Uterus (tissue), 4 donors: Measurements from ENCODE around the gene CAP1. TPM values are rescaled to one million over a fixed set of nuclear protein-coding genes. Genes with fewer than 3 reads are reported as not detected.
"Not testable (repeated sequence)": the region's sequence is repeated elsewhere in the genome, so short reads cannot be mapped to it uniquely, and the experiment has no call there.

ENCODE experiments used
- DNase-seq, 2 donors: peaks; one replicate each; pipeline ENCODE4 v3.0.0-alpha.2; 2019 to 2020
- H3K27ac ChIP-seq, 2 donors: fragments of 200-600 bp; sonication (generic); 1 replicate in 1 of 2; 2 replicates in 1 of 2; pipeline ENCODE4 v1.5.1; 2016 to 2018
- H3K27me3 ChIP-seq, 2 donors: fragments of 200-600 bp; sonication (generic); one replicate each; pipeline ENCODE4 v1.5.1; 2018 to 2019; ENCODE audit warnings: control low read depth in 1 of 2
- H3K36me3 ChIP-seq, 2 donors: fragments of 200-600 bp; sonication (generic); one replicate each; pipeline ENCODE4 v1.5.1; 2019; ENCODE audit warnings: control low read depth in 1 of 2
- H3K4me1 ChIP-seq, 2 donors: fragments of 200-600 bp; sonication (generic); one replicate each; pipeline ENCODE4 v1.5.1; 2018 to 2019; ENCODE audit warnings: control low read depth in 1 of 2
- H3K4me3 ChIP-seq, 2 donors: fragments of 200-600 bp; sonication (generic); 1 replicate in 1 of 2; 2 replicates in 1 of 2; pipeline ENCODE4 v1.5.1; 2018 to 2019; ENCODE audit warnings: mild to moderate bottlenecking in 1 of 2
- H3K9me3 ChIP-seq, 2 donors: fragments of 200-600 bp; sonication (generic); one replicate each; pipeline ENCODE4 v1.5.1; 2019; ENCODE audit warnings: control low read depth in 1 of 2
- POLR2A ChIP-seq, 2 donors: fragments of 450-650 bp; IDR thresholded peaks; one replicate each; pipeline ENCODE4 v1.6.1; 2016; ENCODE audit warnings: antibody characterized with exemption in 2 of 2, mild to moderate bottlenecking in 1 of 2, moderate library complexity in 1 of 2
- intact Hi-C: fragments of 100-400 bp; cut with DNase I; formaldehyde crosslinking; loops from one replicate; pipeline ENCODE4 v1.15.1; 2023; ENCODE audit warnings: low total_unique reads
- total RNA-seq, 4 donors: library from RNA; depleted of rRNA in 3 of 4; stranded (reverse); fragments of >200 nt in 3 of 4; gene quantifications; one replicate each; pipeline versions ENCODE4 v1.1.0 to v1.2.4, GENCODE V29; 2014 to 2023
- TF ChIP-seq, protein P1 (sequence below), 4 experiments: fragments of 200-600 bp in 2 of 4; fragments of 450-650 bp in 2 of 4; sonication (generic) in 2 of 4; IDR thresholded peaks; one replicate each; pipeline ENCODE4 v1.5.1; 2016 to 2019; ENCODE audit warnings: antibody characterized with exemption in 4 of 4, mild to moderate bottlenecking in 2 of 4, moderate library complexity in 1 of 4
- donor health status: DM: yes; HTN: yes; CAD: no.

The CAP1 gene
- total RNA-seq, 4 donors from 2014 or later = 136 to 298 (median 224) TPM

DNA sequence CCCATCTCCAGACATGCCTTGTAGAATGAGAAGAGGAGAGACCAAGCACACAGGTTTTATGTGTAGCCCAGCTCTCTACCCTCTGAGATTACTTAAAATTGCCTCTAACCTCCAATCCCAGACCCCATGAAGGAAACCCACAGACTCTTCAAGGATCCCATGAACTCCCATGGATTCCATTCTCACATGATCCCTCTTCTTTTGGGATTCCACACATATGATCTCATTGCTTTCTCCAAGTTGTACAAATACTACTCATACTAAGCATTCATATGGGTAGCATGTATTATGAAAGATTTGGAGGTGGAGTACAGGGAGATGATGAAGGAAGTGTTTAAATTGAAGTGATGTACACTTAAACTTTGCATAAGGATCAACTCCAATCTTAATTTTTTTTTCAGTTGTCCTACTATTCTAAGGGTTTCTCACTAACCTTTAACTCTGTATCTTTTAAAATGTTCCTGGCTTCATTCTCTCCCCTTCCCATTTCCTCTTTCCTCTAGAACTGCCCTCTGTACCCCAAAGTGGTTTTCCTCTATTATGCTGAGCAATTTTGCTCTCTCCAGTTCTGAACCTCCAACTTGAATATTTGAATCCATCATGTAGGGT lies 44.0 kb upstream of the CAP1 start:
- Histone ChIP-seq H3K27me3 (no peaks in the 10 kb centered on the region), H3K9me3 (no peaks in the 10 kb centered on the region), H3K4me3 (no peak overlapping the region), H3K36me3 (no peaks in the 10 kb centered on the region), H3K4me1 (no peaks in the 10 kb centered on the region), H3K27ac (no peak overlapping the region)
- intact Hi-C loops = no loop called here
- DNase-seq = no peak
- TF ChIP-seq, protein P1, sequence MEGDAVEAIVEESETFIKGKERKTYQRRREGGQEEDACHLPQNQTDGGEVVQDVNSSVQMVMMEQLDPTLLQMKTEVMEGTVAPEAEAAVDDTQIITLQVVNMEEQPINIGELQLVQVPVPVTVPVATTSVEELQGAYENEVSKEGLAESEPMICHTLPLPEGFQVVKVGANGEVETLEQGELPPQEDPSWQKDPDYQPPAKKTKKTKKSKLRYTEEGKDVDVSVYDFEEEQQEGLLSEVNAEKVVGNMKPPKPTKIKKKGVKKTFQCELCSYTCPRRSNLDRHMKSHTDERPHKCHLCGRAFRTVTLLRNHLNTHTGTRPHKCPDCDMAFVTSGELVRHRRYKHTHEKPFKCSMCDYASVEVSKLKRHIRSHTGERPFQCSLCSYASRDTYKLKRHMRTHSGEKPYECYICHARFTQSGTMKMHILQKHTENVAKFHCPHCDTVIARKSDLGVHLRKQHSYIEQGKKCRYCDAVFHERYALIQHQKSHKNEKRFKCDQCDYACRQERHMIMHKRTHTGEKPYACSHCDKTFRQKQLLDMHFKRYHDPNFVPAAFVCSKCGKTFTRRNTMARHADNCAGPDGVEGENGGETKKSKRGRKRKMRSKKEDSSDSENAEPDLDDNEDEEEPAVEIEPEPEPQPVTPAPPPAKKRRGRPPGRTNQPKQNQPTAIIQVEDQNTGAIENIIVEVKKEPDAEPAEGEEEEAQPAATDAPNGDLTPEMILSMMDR (IDR thresholded peaks at IDR 0.05) = no peak
- no peak for TF ChIP-seq POLR2A (IDR thresholded peaks at IDR 0.05)

DNA sequence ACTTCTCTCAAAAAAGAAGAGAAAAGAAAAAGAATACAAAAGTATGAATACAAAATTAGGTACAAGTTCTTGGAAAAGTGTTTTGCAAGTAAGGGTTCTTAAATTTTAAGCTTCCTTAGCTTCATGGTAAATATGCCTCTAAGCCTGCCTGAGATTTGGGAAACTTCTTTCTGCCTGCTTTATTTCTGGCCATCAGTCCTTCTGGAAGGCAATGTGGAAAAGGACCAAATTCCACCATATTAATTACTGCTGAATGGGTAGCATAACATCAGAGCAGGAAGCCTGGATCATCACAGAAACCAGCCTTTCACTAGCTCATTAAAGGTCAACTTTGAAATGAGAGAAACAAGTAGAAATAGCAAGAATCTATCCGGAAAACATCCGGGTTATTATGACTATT lies 39.1 kb upstream of the CAP1 start:
- intact Hi-C loops = no loop called here
- H3K4me3 ChIP-seq = no peak overlapping the region
- no peaks in the 10 kb centered on the region for H3K27me3 ChIP-seq
- no peaks in the 10 kb centered on the region for H3K4me1 ChIP-seq
- TF ChIP-seq POLR2A (IDR thresholded peaks at IDR 0.05) = no peak
- TF ChIP-seq, protein P1 (IDR thresholded peaks at IDR 0.05) = no peak
- no peaks in the 10 kb centered on the region for H3K9me3 ChIP-seq
- H3K36me3 ChIP-seq = no peaks in the 10 kb centered on the region
- DNase-seq = no peak
- H3K27ac ChIP-seq = no peak overlapping the region

GRCh38 chr1:40003156-40004093 lies 37.1 kb upstream of the CAP1 start:
- DNase-seq = no peak
- no peaks in the 10 kb centered on the region for H3K4me1 ChIP-seq
- intact Hi-C loops = no loop called here
- TF ChIP-seq, protein P1 (IDR thresholded peaks at IDR 0.05) = no peak
- no peak for TF ChIP-seq POLR2A (IDR thresholded peaks at IDR 0.05)
- H3K4me3 ChIP-seq = no peak overlapping the region
- no peaks in the 10 kb centered on the region for H3K27me3 ChIP-seq
- no peaks in the 10 kb centered on the region for H3K9me3 ChIP-seq
- no peaks in the 10 kb centered on the region for H3K36me3 ChIP-seq
- no peak overlapping the region for H3K27ac ChIP-seq

- Histone ChIP-seq H3K4me1 (no peaks in the 10 kb centered on the region), H3K9me3 (no peaks in the 10 kb centered on the region), H3K4me3 (no peak overlapping the region), H3K27me3 (no peaks in the 10 kb centered on the region), H3K36me3 (no peaks in the 10 kb centered on the region), H3K27ac (no peak overlapping the region)
- TF ChIP-seq, protein P1 (IDR thresholded peaks at IDR 0.05) = no peak
- no peak for TF ChIP-seq POLR2A (IDR thresholded peaks at IDR 0.05)
- DNase-seq = no peak
- intact Hi-C loops = no loop called here
These were observed 35.7 kb upstream of the CAP1 start for GRCh38 chr1:40004857-40005256.

DNA sequence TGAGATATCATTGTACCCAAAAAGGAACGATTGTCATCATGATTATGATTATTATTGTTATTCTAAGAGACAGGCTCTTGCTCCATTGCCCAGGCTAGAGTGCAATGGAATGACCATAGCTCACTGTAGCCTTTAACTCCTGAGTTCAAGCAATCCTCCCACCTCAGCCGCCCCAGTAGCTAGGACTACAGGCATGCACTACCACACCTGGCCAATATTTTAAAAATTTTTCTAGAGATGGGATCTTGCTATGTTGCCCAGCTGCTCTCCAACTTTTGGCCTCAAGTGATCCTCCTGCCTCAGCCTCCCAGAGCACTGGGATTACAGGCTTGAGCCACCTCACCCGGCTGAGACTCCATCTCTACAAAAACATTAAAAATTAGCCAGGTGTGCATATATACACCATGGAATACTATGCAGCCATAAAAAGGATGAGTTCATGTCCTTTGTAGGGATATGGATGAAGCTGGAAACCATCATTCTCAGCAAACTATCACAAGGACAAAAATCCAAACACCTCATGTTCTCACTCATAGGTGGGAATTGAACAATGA lies 33.0 kb upstream of the CAP1 start:
- H3K9me3 ChIP-seq, H3K4me1 ChIP-seq, H3K36me3 ChIP-seq, DNase-seq, intact Hi-C loops, H3K27ac ChIP-seq, H3K27me3 ChIP-seq, H3K4me3 ChIP-seq: not testable (repeated sequence)
